Measurements from ENCODE around the gene CSF1R.

Gene CSF1R

DNA sequence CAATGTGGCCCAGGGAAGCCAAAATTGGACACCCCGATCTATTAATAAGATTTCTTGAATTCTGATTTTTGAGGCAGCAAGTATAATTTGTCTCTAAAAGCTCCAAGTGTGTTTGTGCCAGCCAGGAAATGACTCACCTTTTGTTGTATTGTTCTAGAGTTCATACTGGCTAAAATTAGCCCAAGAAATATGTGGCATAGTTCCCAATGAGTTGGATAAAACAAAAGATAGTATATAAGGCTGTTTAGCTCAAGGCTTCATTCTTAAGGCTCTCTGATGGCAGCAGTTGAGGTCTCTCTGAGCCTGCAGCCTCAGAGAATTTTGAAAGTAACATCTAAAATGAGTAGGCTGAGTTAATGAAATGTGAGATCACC is 64.2 kb downstream of the CSF1R start:
- no peak for DNase-seq

DNA sequence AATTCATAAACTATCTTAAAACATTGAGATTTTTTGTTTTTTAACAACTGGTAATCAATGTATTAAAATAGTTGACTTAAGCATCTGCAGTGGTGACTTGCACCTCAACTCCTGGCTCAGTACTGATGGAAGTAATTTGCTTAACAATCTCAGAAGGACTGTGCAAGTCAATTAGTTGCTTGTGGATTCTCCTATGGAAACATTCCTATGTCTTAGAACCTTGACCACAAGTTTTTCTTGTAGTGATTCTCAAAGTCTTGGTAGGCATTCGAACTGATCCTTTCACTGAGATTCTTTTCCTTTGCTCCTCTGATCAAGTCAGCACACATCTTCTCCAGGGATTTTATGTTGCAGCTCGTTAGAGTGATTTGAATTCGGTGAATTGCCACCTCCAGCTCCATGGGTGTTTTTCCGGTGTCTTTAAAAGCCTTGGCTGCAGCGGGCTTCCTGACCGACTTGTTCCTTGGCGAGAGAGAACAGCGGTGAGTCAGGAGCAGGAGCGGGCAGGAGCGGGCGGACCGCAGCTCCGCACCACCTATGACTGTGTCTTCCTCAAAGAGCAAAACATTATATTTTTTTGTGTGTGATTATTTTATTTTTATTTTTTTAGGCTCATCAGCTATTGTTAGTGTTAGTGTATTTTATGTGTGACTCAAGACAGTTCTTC is 64.7 kb downstream of the CSF1R start:
- no peak for DNase-seq

DNA sequence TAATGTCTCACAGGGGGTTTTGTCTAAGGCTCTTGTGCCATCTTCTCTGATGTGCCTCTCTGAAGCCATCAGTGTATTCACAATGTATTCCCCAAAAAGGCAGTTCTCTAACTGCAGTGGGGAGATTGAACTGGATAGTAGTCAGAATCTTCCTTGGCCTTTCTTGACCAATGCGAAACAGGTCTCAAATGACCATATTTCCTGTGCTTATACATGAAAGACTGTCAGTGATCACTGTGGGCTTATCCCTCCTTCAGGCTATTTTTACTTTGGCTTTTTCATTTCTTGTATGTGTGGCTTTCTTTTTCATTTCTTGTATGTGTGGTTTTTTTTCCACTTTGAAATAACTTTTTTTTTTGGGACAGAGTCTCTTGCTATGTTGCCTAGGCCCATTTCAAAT is 66.1 kb downstream of the CSF1R start:
- no peak for DNase-seq

DNA sequence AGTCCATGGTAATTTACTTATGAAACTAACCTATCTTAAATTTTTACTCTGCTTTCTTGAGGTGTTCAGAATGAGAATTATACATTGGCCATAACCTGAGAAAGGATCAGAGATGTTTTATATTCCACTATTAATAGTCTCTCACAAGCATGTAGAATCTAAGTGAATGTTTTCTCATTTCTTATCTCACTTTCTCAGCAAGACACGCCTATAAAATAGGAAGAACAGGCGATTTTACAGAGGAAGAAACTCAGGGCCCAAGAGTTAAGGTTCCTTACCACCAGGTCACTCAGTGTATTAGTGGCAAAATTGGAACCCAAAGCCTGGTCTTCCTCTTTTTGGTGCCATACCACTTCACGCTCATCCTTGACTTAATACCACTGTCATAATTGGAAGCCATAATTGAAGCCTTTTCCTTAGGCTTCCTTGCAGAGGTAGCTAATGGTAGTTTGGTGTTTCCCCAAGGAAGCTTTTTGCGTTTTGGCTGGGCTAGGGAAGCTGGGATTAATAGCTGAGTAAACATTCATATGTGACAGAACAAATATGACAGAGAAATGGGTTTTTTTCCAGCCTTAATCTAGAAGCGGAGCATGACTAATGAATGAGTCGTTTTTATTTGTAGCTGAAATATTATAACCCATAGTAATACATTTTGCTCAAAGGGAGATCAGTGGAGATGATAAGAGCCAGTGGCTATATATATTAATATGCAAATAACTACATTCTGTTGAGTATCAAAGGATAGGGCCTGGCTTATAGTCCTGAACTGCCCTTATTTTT is 68.9 kb downstream of the CSF1R start:
- DNase-seq, result no peak

DNA sequence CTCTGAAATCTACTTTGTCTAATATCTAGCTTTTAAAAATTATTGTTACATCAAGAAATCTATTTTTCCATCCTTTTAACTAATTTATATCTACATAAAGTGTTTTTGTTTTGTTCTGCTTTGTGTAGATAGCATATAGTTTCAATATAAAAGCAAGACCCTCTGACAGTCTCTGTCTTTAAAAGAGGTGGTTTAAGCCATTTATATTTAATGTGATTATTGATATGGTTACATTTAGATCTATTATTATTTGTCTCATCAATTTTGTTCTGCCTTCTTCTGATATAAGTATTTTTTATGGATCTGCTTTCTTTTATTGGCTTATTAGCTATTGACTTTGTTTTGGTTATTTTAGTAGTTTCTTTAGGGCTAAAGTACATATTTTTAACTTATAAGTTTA is 69.8 kb downstream of the CSF1R start:
- no peak for DNase-seq

DNA sequence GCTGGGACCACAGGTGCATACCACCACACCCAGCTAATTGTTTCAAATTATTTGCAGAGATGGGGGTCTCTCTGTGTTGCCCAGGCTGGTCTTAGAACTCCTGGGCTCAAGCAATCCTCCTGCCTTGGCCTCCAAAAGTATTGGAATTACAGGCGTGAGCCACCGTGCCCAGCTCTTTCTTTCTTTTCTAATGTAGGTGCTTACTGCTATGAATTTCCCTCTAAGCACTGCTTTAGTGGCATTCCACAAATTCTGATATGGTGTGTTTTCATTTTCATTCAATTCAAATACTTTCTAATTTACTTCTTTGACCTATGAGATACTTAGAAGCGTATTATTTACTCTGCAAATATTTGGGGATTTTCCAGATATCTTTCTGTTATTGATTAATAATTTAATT is 70.9 kb downstream of the CSF1R start:
- no peak for DNase-seq

DNA sequence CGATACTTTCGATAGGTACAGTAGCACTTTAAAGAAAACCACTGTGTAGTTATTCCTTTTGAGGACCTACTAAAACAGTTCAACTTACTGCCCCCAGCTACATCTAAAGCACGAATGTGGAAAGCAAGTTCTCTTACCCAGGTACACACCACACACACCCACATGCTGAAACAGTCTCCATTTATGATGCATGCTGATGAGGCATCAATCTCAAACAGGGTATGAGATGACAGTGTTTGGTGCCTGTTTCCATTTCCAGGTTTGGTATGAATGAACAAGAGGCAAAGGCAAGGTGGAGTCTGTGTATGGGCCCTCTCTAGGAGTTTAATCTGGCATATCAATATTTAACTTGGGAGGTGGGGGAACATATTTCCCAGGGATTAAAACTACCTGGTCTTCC is 71.9 kb downstream of the CSF1R start:
- no peak for DNase-seq

DNA sequence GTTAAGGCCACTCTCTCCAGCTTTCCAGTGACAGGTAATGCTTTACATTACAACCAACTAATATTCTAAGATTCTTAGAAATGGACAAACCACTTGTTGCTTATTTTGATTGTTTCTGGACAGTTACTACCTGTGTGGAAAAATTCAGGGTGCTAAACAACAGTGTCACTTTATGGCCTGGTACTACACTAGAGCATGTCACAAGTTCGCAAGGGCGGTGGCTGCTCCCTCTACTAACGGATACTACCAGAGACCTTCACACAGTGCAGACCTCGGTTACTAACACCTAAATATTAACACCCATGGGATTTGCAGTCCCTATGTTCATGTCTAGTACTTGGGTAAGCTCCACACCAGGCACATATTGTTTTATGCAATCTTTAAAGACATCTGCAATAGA is 72.4 kb downstream of the CSF1R start:
- no peak for DNase-seq

DNA sequence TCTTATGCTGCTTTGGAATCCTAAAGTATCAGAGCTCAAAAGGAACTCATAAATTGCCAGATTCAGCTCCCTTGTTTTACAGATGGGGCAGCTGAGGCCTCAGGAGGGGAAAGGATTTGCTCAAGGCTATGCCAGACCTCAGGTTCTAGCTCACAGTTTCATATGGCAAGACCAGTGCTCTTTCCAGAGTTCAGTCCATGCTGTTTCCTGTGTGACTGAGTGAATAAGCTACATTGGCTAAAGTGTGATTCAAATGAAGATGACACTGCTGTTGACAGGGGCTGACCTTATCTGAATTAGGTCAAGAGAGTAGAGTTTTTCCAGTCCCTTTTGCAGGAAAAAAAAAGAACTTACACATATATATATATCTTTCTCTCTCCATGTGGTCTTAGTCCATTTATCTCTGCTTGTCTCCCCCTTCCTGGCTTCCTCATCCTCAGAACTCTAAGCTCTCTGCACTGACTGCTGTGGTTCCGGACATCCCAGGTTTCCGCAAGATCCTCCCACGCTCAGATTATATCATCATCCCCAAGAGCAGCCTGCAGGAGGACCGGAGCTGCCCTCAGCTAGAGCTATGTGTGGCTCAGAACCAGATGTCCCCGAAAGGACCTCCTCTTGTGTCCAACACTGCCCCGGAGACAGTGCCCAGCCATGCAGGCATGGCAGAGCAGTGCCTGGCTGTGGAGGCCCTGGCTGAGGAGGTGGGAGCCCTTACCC is 76.5 kb downstream of the CSF1R start:
- DNase-seq, result peak; percentile 10

DNA sequence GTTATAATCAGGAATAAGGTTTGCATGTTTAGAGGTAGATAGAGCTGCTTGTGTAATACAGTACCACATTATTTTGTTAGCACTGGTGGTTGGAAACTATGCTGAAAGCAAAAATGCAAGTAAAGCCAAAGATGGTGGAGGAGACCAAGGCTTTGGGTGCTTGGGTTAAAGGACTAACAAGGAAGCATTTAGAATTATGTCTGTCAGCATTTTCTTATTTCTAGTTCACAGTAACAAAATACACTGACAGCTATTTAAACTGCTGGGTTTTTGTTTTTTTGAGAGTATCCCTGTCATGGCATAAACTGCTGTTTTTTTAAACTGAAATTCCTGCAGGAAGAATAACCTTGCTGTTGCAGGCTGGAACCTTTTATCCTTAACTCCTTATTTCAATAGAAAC is 79.3 kb downstream of the CSF1R start:
- DNase-seq, result no peak

DNA sequence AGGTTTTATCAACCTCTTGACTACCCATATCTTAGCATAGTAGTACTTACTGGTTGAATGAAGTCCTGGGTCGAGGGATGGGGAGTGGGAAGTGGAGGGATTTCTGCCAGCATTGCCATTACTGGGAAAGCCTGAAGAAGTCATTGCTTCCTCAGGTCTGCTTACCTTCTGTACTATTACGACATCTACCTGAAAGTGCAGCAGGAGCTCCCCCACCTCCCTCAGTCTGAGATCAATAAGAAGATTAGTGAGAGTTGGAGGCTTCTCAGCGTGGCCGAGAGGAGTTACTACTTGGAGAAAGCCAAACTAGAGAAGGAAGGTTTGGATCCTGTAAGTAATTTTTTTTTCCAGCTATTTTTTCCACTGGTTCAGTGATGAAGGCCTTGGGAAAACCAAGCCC is 80.0 kb downstream of the CSF1R start:
- DNase-seq, result no peak
